ENCODE results near the gene DOLPP1. TPM values are rescaled to one million over a fixed set of nuclear protein-coding genes. Genes with fewer than 3 reads are reported as not detected.

The DOLPP1 gene
- total and polyA plus RNA-seq, 8 donors: 3.4 to 84.0 (median 12.8) TPM

DNA sequence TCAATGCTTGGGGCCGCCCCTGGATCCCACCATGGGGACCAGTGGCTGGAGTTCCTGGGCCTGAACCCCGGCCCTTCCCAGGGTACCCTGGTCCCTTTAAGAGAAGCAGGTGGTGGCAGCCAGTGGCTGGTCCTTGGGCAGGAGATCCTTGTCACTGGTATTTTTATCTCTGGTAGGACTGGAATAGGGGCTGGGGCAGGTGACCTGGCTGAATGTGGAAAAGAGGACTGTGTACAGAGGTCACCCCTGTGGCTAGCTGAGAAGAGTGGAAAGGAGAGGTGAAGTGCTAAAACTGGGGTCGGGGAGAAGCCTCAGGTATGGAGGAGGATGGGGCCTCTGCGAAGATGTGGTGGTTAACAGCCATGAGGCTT lies 22.7 kb downstream of the DOLPP1 start:
- Histone ChIP-seq H3K27me3 (no peaks in the 10 kb centered on the region), H3K4me1 (peaks cover 6 to 23% (median 10%) of the 10 kb centered on the region in 4 donors), H3K27ac (no peak overlapping the region), H3K36me3 (peaks cover 6 to 70% (median 55%) of the 10 kb centered on the region in 4 donors), H3K9me3 (no peaks in the 10 kb centered on the region), H3K4me3 (no peak overlapping the region)
- 63 to 85% (median 79%) methylated on average over 4 of the region's 4 CpGs for WGBS, 5 donors
- TF ChIP-seq POLR2A (IDR thresholded peaks at IDR 0.05) (no peak), CTCF (IDR thresholded peaks at IDR 0.05) (no peak), EP300 (IDR thresholded peaks at IDR 0.05) (no peak), POLR2AphosphoS5 (IDR thresholded peaks at IDR 0.05) (no peak)
- DNase-seq: no peak
- intact Hi-C loops (cut with DNase I; ENCODE audit: low total_unique reads): no loop called here

- Histone ChIP-seq H3K36me3 (peaks cover 6 to 69% (median 55%) of the 10 kb centered on the region in 4 donors), H3K4me3 (no peak overlapping the region), H3K4me1 (peaks cover 6 to 28% (median 15%) of the 10 kb centered on the region in 4 donors), H3K27ac (no peak overlapping the region), H3K27me3 (no peaks in the 10 kb centered on the region), H3K9me3 (no peaks in the 10 kb centered on the region)
- no peak for DNase-seq
- 74 to 94% (median 83%) methylated on average over 9 to 11 of the region's 11 CpGs for WGBS, 5 donors
- intact Hi-C loops (cut with DNase I; ENCODE audit: low total_unique reads): no loop called here
- no peak for TF ChIP-seq CTCF (IDR thresholded peaks at IDR 0.05)
- TF ChIP-seq POLR2A (IDR thresholded peaks at IDR 0.05): no peak
- no peak for TF ChIP-seq EP300 (IDR thresholded peaks at IDR 0.05)
- no peak for TF ChIP-seq POLR2AphosphoS5 (IDR thresholded peaks at IDR 0.05)
Observed at GRCh38 chr9:129104051-129104450, 23.1 kb downstream of the DOLPP1 start.

GRCh38 chr9:129105857-129106694 lies 25.2 kb downstream of the DOLPP1 start:
- no peak overlapping the region for H3K27ac ChIP-seq
- no peaks in the 10 kb centered on the region for H3K9me3 ChIP-seq
- WGBS, 5 donors: 87 to 92% (median 89%) methylated on average over 5 to 17 of the region's 17 CpGs
- H3K4me1 ChIP-seq: peaks cover 21 to 41% (median 27%) of the 10 kb centered on the region in 4 donors
- intact Hi-C loops (cut with DNase I; ENCODE audit: low total_unique reads): no loop called here
- DNase-seq: no peak
- H3K36me3 ChIP-seq: peaks cover 6 to 56% (median 43%) of the 10 kb centered on the region in 4 donors
- no peaks in the 10 kb centered on the region for H3K27me3 ChIP-seq
- TF ChIP-seq POLR2A (IDR thresholded peaks at IDR 0.05) (no peak), POLR2AphosphoS5 (IDR thresholded peaks at IDR 0.05) (no peak), CTCF (IDR thresholded peaks at IDR 0.05) (no peak), EP300 (IDR thresholded peaks at IDR 0.05) (no peak)
- H3K4me3 ChIP-seq: no peak overlapping the region

- Histone ChIP-seq H3K36me3 (peaks cover 6 to 40% (median 31%) of the 10 kb centered on the region in 4 donors), H3K27ac (no peak overlapping the region), H3K9me3 (no peaks in the 10 kb centered on the region), H3K4me1 (peaks cover 32 to 50% (median 37%) of the 10 kb centered on the region in 4 donors), H3K27me3 (no peaks in the 10 kb centered on the region), H3K4me3 (no peak overlapping the region)
- WGBS, 5 donors: 87 to 93% (median 88%) methylated on average over 10 to 13 of the region's 13 CpGs
- TF ChIP-seq EP300 (IDR thresholded peaks at IDR 0.05) (no peak), CTCF (IDR thresholded peaks at IDR 0.05) (no peak), POLR2A (IDR thresholded peaks at IDR 0.05) (no peak), POLR2AphosphoS5 (IDR thresholded peaks at IDR 0.05) (no peak)
- no peak for DNase-seq
- intact Hi-C loops (cut with DNase I; ENCODE audit: low total_unique reads): no loop called here
Observed at GRCh38 chr9:129107651-129108050, 26.7 kb downstream of the DOLPP1 start.
